HG03097 (cell line): ENCODE data around the gene LRG1.

Experiments
- ATAC-seq: cut with Tn5 transposase; IDR thresholded peaks from one replicate; pipeline ENCODE4 v1.9.1; 2021; ENCODE audit not compliant: unreplicated experiment, low FRiP score

LRG1 gene

GRCh38 chr19:4498694-4499093 is 41.1 kb downstream of the LRG1 start:
- no peak for ATAC-seq

GRCh38 chr19:4497770-4498389 is 42.0 kb downstream of the LRG1 start:
- ATAC-seq, result no peak

GRCh38 chr19:4496304-4496703 is 43.5 kb downstream of the LRG1 start:
- ATAC-seq, result no peak

GRCh38 chr19:4495471-4495870 is 44.4 kb downstream of the LRG1 start:
- no peak for ATAC-seq

- ATAC-seq, result no peak
Observed at GRCh38 chr19:4494691-4495064, 45.2 kb downstream of the LRG1 start.

- no peak for ATAC-seq
Observed at GRCh38 chr19:4493929-4494690, 45.7 kb downstream of the LRG1 start.

GRCh38 chr19:4493104-4493928 is 46.5 kb downstream of the LRG1 start:
- ATAC-seq, result no peak

- no peak for ATAC-seq
Observed at GRCh38 chr19:4492337-4493103, 47.3 kb downstream of the LRG1 start.

- no peak for ATAC-seq
Observed at GRCh38 chr19:4491446-4491845, 48.4 kb downstream of the LRG1 start.

GRCh38 chr19:4488496-4488895 is 51.3 kb downstream of the LRG1 start:
- ATAC-seq, result no peak

- no peak for ATAC-seq
Observed at GRCh38 chr19:4487572-4487971, 52.3 kb downstream of the LRG1 start.
